Measurements from ENCODE around the gene SAV1. TPM values are rescaled to one million over a fixed set of nuclear protein-coding genes. Genes with fewer than 3 reads are reported as not detected.

SAV1 gene
- total and polyA plus RNA-seq, 2 of the 13 experiments (the other 11 are each of a cell fraction or from before 2014, with no cell fraction given) = 7.3 to 8.2 TPM

- TF ChIP-seq HMGXB3 (CRISPR knock-in tag; IDR thresholded peaks at IDR 0.05; ENCODE audit: borderline replicate concordance) (0 out of 2 replicates have a peak, but pooled peaks have one; percentile 23), ZNF615 (CRISPR knock-in tag; IDR thresholded peaks at IDR 0.05; ENCODE audit: borderline replicate concordance) (no peak), ZHX1 (CRISPR knock-in tag; IDR thresholded peaks at IDR 0.05; ENCODE audit: low read depth) (no peak), ZSCAN9 (CRISPR knock-in tag; IDR thresholded peaks at IDR 0.05; ENCODE audit: borderline replicate concordance) (peak; percentile 73), ZNF30 (CRISPR knock-in tag; IDR thresholded peaks at IDR 0.05) (no peak), BHLHE40 (IDR thresholded peaks at IDR 0.05; ENCODE audit: low read length) (no peak), ZNF296 (CRISPR knock-in tag; conservative IDR thresholded peaks at IDR 0.05) (no peak), ZNF788 (CRISPR knock-in tag; IDR thresholded peaks at IDR 0.05; ENCODE audit: borderline replicate concordance) (peak; percentile 63; the same call in 1 of the 2 replicates), FOXC1 (CRISPR knock-in tag; IDR thresholded peaks at IDR 0.05; ENCODE audit: borderline replicate concordance) (peak; percentile 90), RFX1 (IDR thresholded peaks at IDR 0.05) (no peak), SOX6 (IDR thresholded peaks at IDR 0.05) (no peak), SOX6 (CRISPR knock-in tag; IDR thresholded peaks at IDR 0.05) (no peak; the same call in 1 of the 2 replicates), TRAFD1 (CRISPR knock-in tag; IDR thresholded peaks at IDR 0.05; ENCODE audit: borderline replicate concordance) (no peak), TFDP2 (CRISPR knock-in tag; IDR thresholded peaks at IDR 0.05) (peak; percentile 82), MTA1 (CRISPR knock-in tag; IDR thresholded peaks at IDR 0.05; ENCODE audit: borderline replicate concordance) (peak; percentile 78; the same call in 1 of the 2 replicates), ZNF431 (CRISPR knock-in tag; IDR thresholded peaks at IDR 0.05; ENCODE audit: borderline replicate concordance, low read depth) (no peak), ZNF629 (CRISPR knock-in tag; conservative IDR thresholded peaks at IDR 0.05) (peak; percentile 35), NR0B2 (CRISPR knock-in tag; IDR thresholded peaks at IDR 0.05) (peak; percentile 88; the same call in 1 of the 2 replicates)
Observed at GRCh38 chr14:50667996-50668825, at the start of gene SAV1 (continued).
